ENCODE measurements around the gene HOXB13.
"Not testable (repeated sequence)": the region's sequence is repeated elsewhere in the genome, so short reads cannot be mapped to it uniquely, and the experiment has no call there.

Gene HOXB13

GRCh38 chr17:48726114-48726915 lies 2.2 kb downstream of the HOXB13 start:
- DNase-seq = no peak

- no peak for DNase-seq
Measured at GRCh38 chr17:48725288-48726064, 3.1 kb downstream of the HOXB13 start.

- DNase-seq = no peak
Measured at GRCh38 chr17:48725004-48725287, 3.6 kb downstream of the HOXB13 start.

GRCh38 chr17:48724251-48725003 lies 4.1 kb downstream of the HOXB13 start:
- DNase-seq = peak; percentile 71

GRCh38 chr17:48723423-48724250 lies 4.9 kb downstream of the HOXB13 start:
- no peak for DNase-seq

GRCh38 chr17:48722915-48723422 lies 5.6 kb downstream of the HOXB13 start, which contains the start of gene PRAC2:
Gene PRAC2 (plus strand): TSS chr17:48723185. CDS start chr17:48724411, 1,226 bp downstream.
- DNase-seq = no peak

GRCh38 chr17:48722201-48722907 lies 6.2 kb downstream of the HOXB13 start, which contains the start of gene PRAC1:
Gene PRAC1 (minus strand): TSS chr17:48722518. CDS start chr17:48722392, 126 bp downstream.
- no peak for DNase-seq

- DNase-seq = no peak
Measured at GRCh38 chr17:48721009-48721402, 7.5 kb downstream of the HOXB13 start.

- DNase-seq = no peak
Measured at GRCh38 chr17:48720266-48721008, 8.1 kb downstream of the HOXB13 start.

- no peak for DNase-seq
Measured at GRCh38 chr17:48719642-48720265, 8.8 kb downstream of the HOXB13 start.

- no peak for DNase-seq
Measured at GRCh38 chr17:48718761-48719641, 9.5 kb downstream of the HOXB13 start.

- no peak for DNase-seq
Measured at GRCh38 chr17:48718227-48718760, 10.3 kb downstream of the HOXB13 start.

GRCh38 chr17:48717367-48718226 lies 11.0 kb downstream of the HOXB13 start:
- no peak for DNase-seq

GRCh38 chr17:48716549-48716948 lies 12.0 kb downstream of the HOXB13 start:
- DNase-seq = not testable (repeated sequence)

GRCh38 chr17:48715496-48716399 lies 12.8 kb downstream of the HOXB13 start:
- no peak for DNase-seq

- DNase-seq = no peak
Measured at GRCh38 chr17:48711128-48711527, 17.4 kb downstream of the HOXB13 start.

All from activated CD4-positive, CD25-positive, alpha-beta regulatory T cell treated with anti-CD3 and anti-CD28 coated beads, Interleukin-2, amount 50 U/mL, for 72 hours (primary cell).